Limb (tissue), 2 donors: ENCODE measurements around the gene CMTM4.
A peak's percentile ranks its signal among the peaks of the same experiment; 100 is the strongest.
"Not testable (repeated sequence)": the region's sequence is repeated elsewhere in the genome, so short reads cannot be mapped to it uniquely, and the experiment has no call there.

Source experiments
- DNase-seq, 2 donors: peaks; one replicate each; pipeline ENCODE4 v3.0.0-alpha.2; 2016; ENCODE audit errors: extremely low spot score in 2 of 2

The CMTM4 gene

GRCh38 chr16:66673691-66674090 lies 22.9 kb downstream of the CMTM4 start:
- no peak for DNase-seq

- no peak for DNase-seq
Observed at GRCh38 chr16:66670691-66671388, 25.7 kb downstream of the CMTM4 start.

GRCh38 chr16:66668777-66669444 lies 27.6 kb downstream of the CMTM4 start:
- DNase-seq = no peak

GRCh38 chr16:66667944-66668343 lies 28.6 kb downstream of the CMTM4 start:
- DNase-seq = no peak

GRCh38 chr16:66662445-66663194 lies 33.9 kb downstream of the CMTM4 start:
- DNase-seq = no peak

GRCh38 chr16:66661671-66662346 lies 34.7 kb downstream of the CMTM4 start:
- DNase-seq = not testable (repeated sequence)

- DNase-seq = no peak
Observed at GRCh38 chr16:66661210-66661560, 35.4 kb downstream of the CMTM4 start.

GRCh38 chr16:66660422-66661209 lies 35.9 kb downstream of the CMTM4 start:
- peak; percentile 54 for DNase-seq

GRCh38 chr16:66658860-66659190 lies 37.7 kb downstream of the CMTM4 start:
- no peak for DNase-seq

- DNase-seq = no peak
Observed at GRCh38 chr16:66658143-66658859, 38.2 kb downstream of the CMTM4 start.

GRCh38 chr16:66656547-66656946 lies 40.0 kb downstream of the CMTM4 start:
- DNase-seq = no peak

GRCh38 chr16:66653581-66654350 lies 42.8 kb downstream of the CMTM4 start:
- DNase-seq = no peak

- no peak for DNase-seq
Observed at GRCh38 chr16:66652661-66653360, 43.7 kb downstream of the CMTM4 start.

GRCh38 chr16:66651965-66652364 lies 44.6 kb downstream of the CMTM4 start:
- DNase-seq = no peak

GRCh38 chr16:66651474-66651765 lies 45.1 kb downstream of the CMTM4 start:
- no peak for DNase-seq

- peak; percentile 91 to 93 for DNase-seq
Observed at GRCh38 chr16:66650707-66651473, 45.7 kb downstream of the CMTM4 start.

- DNase-seq = no peak
Observed at GRCh38 chr16:66649636-66650205, 46.8 kb downstream of the CMTM4 start.

GRCh38 chr16:66649167-66649566 lies 47.4 kb downstream of the CMTM4 start:
- no peak for DNase-seq
